CD4-positive, alpha-beta T cell (primary cell): ENCODE data around the gene MYO1D. TPM values are rescaled to one million over a fixed set of nuclear protein-coding genes. Genes with fewer than 3 reads are reported as not detected.

Source experiments
- ATAC-seq: fragments of 200-7000 bp; cut with Tn5 transposase; one replicate; pipeline ENCODE4 v1.10.0; 2022; ENCODE audit warnings: mild to moderate bottlenecking; ENCODE audit not compliant: poor library complexity
- CTCF ChIA-PET: fragments of 350-600 bp; sonication (Branson Sonifier 250); formaldehyde crosslinking; loops from one replicate; lab custom pipeline; 2021; ENCODE audit warnings: antibody characterized with exemption, inconsistent platforms; lab: Charles Lee
- POLR2A ChIA-PET: fragments of 350-600 bp; sonication (Branson Sonifier 250); formaldehyde crosslinking; loops from one replicate; lab custom pipeline; 2021; ENCODE audit warnings: antibody characterized with exemption, inconsistent platforms; lab: Charles Lee
- DNase-seq, 14 experiments: peaks; one replicate each; pipeline ENCODE4 v3.0.0-alpha.2; 2013 to 2020; ENCODE audit warnings: mixed read lengths in 2 of 14
- H3K27ac ChIP-seq, 2 donors: one replicate each; pipeline versions ENCODE4 v1.5.1 to v1.7.0; 2013; ENCODE audit warnings: low read length in 2 of 2, low read depth in 1 of 2, mild to moderate bottlenecking in 1 of 2
- H3K27me3 ChIP-seq, 2 experiments: 1 replicate in 1 of 2; 2 replicates in 1 of 2; pipeline versions ENCODE4 v1.6.1 to v1.7.0; 2013; ENCODE audit warnings: low read length in 2 of 2, control low read depth in 1 of 2, mild to moderate bottlenecking in 1 of 2, moderate library complexity in 1 of 2; ENCODE audit not compliant: insufficient read depth in 2 of 2, control insufficient read depth in 1 of 2
- H3K36me3 ChIP-seq: one replicate; pipeline ENCODE4 v1.6.1; 2013; ENCODE audit warnings: low read length, control low read depth; ENCODE audit not compliant: insufficient read depth
- H3K4me1 ChIP-seq: one replicate; pipeline ENCODE4 v1.6.1; 2013; ENCODE audit warnings: low read length, control low read depth; ENCODE audit not compliant: insufficient read depth
- H3K4me3 ChIP-seq: one replicate; pipeline ENCODE4 v1.5.1; 2013; ENCODE audit warnings: mild to moderate bottlenecking, low read length, moderate library complexity
- H3K9me3 ChIP-seq, 2 experiments: 1 replicate in 1 of 2; 2 replicates in 1 of 2; pipeline versions ENCODE4 v1.6.1 to v1.7.0; 2013; ENCODE audit warnings: low read length in 2 of 2, mild to moderate bottlenecking in 2 of 2, control low read depth in 1 of 2, moderate library complexity in 1 of 2; ENCODE audit not compliant: control insufficient read depth in 1 of 2, insufficient read depth in 1 of 2
- H3K27ac Mint-ChIP-seq: one replicate; pipeline ENCODE4 v1.8.0; 2020; ENCODE audit warnings: mixed read lengths
- H3K27me3 Mint-ChIP-seq: one replicate; pipeline ENCODE4 v1.8.0; 2021; ENCODE audit warnings: mixed read lengths
- H3K36me3 Mint-ChIP-seq: one replicate; pipeline ENCODE4 v1.8.0; 2021; ENCODE audit warnings: low read depth, mixed read lengths
- H3K4me1 Mint-ChIP-seq: one replicate; pipeline ENCODE4 v1.8.0; 2021; ENCODE audit warnings: low read depth, mixed read lengths
- H3K4me3 Mint-ChIP-seq: one replicate; pipeline ENCODE4 v1.8.0; 2020; ENCODE audit warnings: mild to moderate bottlenecking, mixed read lengths
- H3K9me3 Mint-ChIP-seq: one replicate; pipeline ENCODE4 v1.8.0; 2020; ENCODE audit warnings: mixed read lengths
- intact Hi-C, 2 experiments: fragments of 100-400 bp; cut with DNase I in 1 of 2; cut with micrococcal nuclease in 1 of 2; formaldehyde crosslinking; loops; one replicate each; pipeline versions ENCODE4 v1.15.1 to v1.9.0; 2023 to 2025; cut with DNase I, micrococcal nuclease
- total RNA-seq, 174 experiments: library from RNA in 2 of 174; stranded (reverse) in 2 of 174; gene quantifications; one replicate each; pipeline ENCODE4 v1.2.3 and lab custom pipeline; 2021 to 2026
- TF ChIP-seq, protein P1 (sequence below): fragments of 200-600 bp; IDR thresholded peaks from one replicate; pipeline ENCODE4 v1.8.0; 2022; ENCODE audit warnings: antibody characterized with exemption, mild to moderate bottlenecking

MYO1D gene
- total RNA-seq, 2 experiments from 2014 or later: 5.8 to 6.4 TPM

DNA sequence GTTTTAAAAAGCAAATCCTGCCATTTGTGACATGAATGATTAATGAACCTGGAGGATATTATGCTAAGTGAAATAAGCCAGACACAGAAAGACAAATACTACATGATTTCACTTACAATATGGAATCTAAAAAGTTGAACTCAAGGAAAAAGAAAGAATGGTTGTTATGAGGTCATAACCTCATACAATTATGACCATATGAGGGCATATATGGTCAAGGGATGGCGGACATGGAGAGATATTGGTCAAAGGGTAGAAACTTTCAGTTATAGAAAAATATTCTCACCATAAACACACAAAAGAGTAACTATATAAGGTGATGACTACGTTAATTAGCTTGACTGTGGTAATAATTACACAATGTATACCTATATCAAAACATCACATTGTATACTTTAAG lies 56.5 kb downstream of the MYO1D start:
- Mint-ChIP-seq H3K4me1 (peaks cover 4% of the 10 kb centered on the region), H3K9me3 (no peaks in the 10 kb centered on the region), H3K36me3 (no peaks in the 10 kb centered on the region), H3K27ac (no peak overlapping the region), H3K27me3 (peaks cover 38% of the 10 kb centered on the region), H3K4me3 (no peak overlapping the region)
- DNase-seq (no peak), ATAC-seq (no peak)
- Histone ChIP-seq H3K27ac (no peak overlapping the region), H3K36me3 (no peaks in the 10 kb centered on the region), H3K27me3 (peaks cover 10 to 13% of the 10 kb centered on the region in 2 experiments), H3K4me1 (no peaks in the 10 kb centered on the region), H3K4me3 (no peak overlapping the region), H3K9me3 (no peaks in the 10 kb centered on the region)
- ChIA-PET CTCF (interaction anchor here (1.4 kb wide), 1 partner anchor 57 kb away, joined by 4 read pairs; no protein-coding TSS in a partner anchor), POLR2A (no interaction called here)
- intact Hi-C loops: no loop called here
- TF ChIP-seq, protein P1, sequence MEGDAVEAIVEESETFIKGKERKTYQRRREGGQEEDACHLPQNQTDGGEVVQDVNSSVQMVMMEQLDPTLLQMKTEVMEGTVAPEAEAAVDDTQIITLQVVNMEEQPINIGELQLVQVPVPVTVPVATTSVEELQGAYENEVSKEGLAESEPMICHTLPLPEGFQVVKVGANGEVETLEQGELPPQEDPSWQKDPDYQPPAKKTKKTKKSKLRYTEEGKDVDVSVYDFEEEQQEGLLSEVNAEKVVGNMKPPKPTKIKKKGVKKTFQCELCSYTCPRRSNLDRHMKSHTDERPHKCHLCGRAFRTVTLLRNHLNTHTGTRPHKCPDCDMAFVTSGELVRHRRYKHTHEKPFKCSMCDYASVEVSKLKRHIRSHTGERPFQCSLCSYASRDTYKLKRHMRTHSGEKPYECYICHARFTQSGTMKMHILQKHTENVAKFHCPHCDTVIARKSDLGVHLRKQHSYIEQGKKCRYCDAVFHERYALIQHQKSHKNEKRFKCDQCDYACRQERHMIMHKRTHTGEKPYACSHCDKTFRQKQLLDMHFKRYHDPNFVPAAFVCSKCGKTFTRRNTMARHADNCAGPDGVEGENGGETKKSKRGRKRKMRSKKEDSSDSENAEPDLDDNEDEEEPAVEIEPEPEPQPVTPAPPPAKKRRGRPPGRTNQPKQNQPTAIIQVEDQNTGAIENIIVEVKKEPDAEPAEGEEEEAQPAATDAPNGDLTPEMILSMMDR: no peak

DNA sequence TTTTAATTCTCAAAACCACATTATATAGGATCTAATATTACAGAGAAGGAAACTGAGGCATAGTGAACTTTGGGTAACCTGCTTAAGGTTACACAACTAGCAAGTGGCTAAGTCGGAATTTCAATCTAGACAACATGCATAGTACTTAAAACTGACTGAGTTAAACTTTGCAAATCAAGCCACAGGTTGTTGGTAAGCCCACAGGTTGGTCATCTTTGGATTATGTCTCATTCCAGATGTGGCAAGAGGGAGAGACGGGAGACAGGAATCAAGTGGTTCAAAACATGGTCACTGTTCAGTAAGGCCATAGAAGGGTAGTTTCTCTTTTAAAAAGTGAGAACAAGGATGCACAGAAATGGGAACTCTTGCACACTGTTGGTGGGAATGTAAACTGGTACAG lies 57.1 kb downstream of the MYO1D start:
- ATAC-seq (no peak), DNase-seq (no peak)
- no peaks in the 10 kb centered on the region for H3K9me3 ChIP-seq
- ChIA-PET CTCF (no interaction called here), POLR2A (no interaction called here)
- no peaks in the 10 kb centered on the region for H3K9me3 Mint-ChIP-seq
- H3K4me1 ChIP-seq: no peaks in the 10 kb centered on the region
- H3K36me3 Mint-ChIP-seq: no peaks in the 10 kb centered on the region
- H3K4me3 ChIP-seq: no peak overlapping the region
- H3K27me3 Mint-ChIP-seq: peaks cover 36% of the 10 kb centered on the region
- H3K27ac ChIP-seq: no peak overlapping the region
- H3K4me1 Mint-ChIP-seq: peaks cover 4% of the 10 kb centered on the region
- TF ChIP-seq, protein P1: no peak
- H3K36me3 ChIP-seq: no peaks in the 10 kb centered on the region
- no peak overlapping the region for H3K4me3 Mint-ChIP-seq
- H3K27ac Mint-ChIP-seq: no peak overlapping the region
- H3K27me3 ChIP-seq: peaks cover 8 to 10% of the 10 kb centered on the region in 2 experiments
- intact Hi-C loops: no loop called here

DNA sequence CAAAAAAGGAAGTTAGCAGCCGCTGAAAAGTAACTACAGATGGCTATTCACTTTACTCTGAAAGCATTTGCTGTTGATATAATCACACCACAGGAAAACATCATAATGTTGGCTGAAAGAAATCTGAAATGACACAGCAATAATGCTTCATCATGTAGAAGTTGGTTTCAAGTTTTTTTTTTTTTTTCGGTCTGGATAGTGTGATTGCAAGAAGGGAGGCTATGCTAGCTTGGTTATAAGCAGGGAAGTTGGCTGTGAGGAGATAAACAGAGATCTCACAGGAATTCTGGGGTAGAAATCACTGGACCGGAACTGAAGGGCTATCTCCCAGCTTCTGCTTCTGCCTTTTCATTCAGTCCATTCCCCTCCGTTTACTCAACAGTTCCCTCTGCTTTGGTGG lies 57.9 kb downstream of the MYO1D start:
- H3K27me3 ChIP-seq: peaks cover 3 to 8% of the 10 kb centered on the region in 2 experiments
- intact Hi-C loops: no loop called here
- peaks cover 29% of the 10 kb centered on the region for H3K27me3 Mint-ChIP-seq
- no peaks in the 10 kb centered on the region for H3K9me3 ChIP-seq
- no peak overlapping the region for H3K27ac ChIP-seq
- no peak overlapping the region for H3K27ac Mint-ChIP-seq
- H3K4me1 ChIP-seq: no peaks in the 10 kb centered on the region
- CTCF ChIA-PET: no interaction called here
- POLR2A ChIA-PET: no interaction called here
- DNase-seq (no peak), ATAC-seq (no peak)
- H3K4me3 ChIP-seq: no peak overlapping the region
- H3K4me3 Mint-ChIP-seq: no peak overlapping the region
- H3K4me1 Mint-ChIP-seq: peaks cover 4% of the 10 kb centered on the region
- H3K9me3 Mint-ChIP-seq: no peaks in the 10 kb centered on the region
- TF ChIP-seq, protein P1: no peak
- no peaks in the 10 kb centered on the region for H3K36me3 Mint-ChIP-seq
- H3K36me3 ChIP-seq: no peaks in the 10 kb centered on the region
